GM12874 (cell line): ENCODE data around the gene ZHX3.

Source experiments
- CTCF ChIP-seq: IDR thresholded peaks from 2 replicates; pipeline ENCODE4 v1.5.1; 2011; ENCODE audit warnings: low read depth, mild to moderate bottlenecking, control low read depth, low read length, moderate library complexity; ENCODE audit not compliant: insufficient read depth

Gene ZHX3

GRCh38 chr20:41182296-41183212, 135.0 kb downstream of the ZHX3 start:
- TF ChIP-seq CTCF: no peak

- no peak for TF ChIP-seq CTCF
Observed at GRCh38 chr20:41181567-41181966, 136.0 kb downstream of the ZHX3 start.

GRCh38 chr20:41180599-41181333, 136.8 kb downstream of the ZHX3 start:
- TF ChIP-seq CTCF: no peak

- no peak for TF ChIP-seq CTCF
Observed at GRCh38 chr20:41179961-41180360, 137.6 kb downstream of the ZHX3 start.

- TF ChIP-seq CTCF: no peak
Observed at GRCh38 chr20:41178904-41179432, 138.6 kb downstream of the ZHX3 start.

- no peak for TF ChIP-seq CTCF
Observed at GRCh38 chr20:41178495-41178894, 139.0 kb downstream of the ZHX3 start.

- TF ChIP-seq CTCF: no peak
Observed at GRCh38 chr20:41177636-41178035, 139.9 kb downstream of the ZHX3 start.
